HuH-7.5 (cell line): ENCODE measurements around the gene COQ7.

ENCODE experiments used
- DNase-seq: peaks from one replicate; pipeline ENCODE4 v3.0.0; 2011; ENCODE audit warnings: low spot score

The COQ7 gene

DNA sequence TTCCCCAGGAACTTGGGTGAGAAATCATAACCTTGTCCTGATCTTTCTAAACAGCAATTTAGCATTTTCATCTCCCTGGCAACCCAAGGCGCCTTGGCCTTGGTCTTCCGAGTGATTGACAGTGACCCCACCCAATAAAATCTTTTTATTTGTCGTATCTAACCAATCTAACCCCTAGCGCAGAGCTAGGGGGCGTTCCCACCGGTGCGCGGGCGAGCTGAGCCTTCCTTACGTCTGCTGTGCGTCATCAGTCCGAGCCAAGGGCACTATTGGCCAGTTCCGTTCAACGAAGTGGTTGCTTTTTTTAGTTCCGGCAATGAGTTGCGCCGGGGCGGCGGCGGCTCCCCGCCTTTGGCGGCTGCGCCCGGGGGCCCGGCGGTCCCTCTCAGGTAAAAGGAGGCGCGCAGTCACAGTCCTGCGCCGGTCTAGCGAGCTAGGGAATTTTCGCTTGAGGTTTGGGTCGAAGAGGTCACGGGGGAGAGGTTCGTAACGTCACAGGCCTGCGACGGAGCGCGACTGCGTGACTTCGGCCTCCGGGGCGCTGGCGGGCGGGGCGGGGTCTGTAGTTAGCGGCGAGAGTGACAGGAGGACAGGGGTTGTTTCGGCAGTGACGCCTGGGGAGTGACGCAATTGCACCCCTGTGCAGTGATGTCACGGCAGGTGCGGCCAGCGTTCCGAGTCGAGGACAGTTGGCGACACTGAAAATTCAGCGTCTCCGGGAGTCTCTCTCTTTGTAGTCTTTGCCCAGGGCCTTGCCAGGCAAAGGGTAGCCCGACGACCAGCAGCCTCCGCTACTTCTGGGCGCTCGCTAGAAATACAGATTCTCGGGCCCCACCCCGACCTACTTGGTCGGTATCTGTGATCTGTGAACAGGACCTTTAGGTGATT lies at the start of gene COQ7:
Gene COQ7 (plus strand): TSS at position 266 of the 888 bp plus-strand sequence. CDS start 51 bp downstream, at position 317.
- peak; percentile 84 for DNase-seq

DNA sequence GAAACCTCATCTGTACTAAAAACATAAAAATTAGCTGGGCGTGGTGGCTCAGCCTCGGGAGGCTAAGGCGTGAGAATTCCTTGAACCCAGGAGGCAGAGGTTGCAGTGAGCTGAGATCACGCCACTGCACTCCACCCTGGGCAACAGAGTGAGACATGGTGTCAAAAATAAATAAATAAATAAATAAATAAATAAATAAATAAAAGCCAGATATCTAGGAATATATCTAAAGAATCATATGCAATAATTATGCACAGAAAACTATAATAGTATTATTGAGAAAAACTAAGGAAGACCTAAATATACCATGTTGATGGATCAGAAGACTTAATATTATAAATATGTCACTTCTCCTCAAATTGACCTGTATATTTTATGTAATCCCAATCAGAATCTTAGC lies 46.7 kb upstream of the COQ7 start:
- DNase-seq = no peak

DNA sequence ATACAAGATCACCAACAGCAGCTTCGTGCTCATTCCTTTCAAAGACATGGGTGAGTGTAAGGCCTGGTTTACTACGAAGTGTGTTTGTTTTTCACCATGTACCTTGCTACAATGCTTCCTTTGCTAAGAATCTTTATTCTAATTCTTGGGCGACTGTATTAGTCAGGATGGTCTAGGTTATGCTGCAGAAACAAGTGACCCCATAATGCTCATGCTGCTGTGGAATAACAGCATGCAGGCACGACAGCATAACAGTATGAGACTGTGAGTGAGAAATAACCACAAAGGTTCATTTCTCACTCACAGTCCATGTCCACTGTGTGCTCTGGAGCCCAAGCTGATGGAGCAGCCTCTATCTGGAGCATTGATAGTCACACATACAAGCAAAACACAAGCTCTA lies 45.7 kb upstream of the COQ7 start:
- DNase-seq = no peak

DNA sequence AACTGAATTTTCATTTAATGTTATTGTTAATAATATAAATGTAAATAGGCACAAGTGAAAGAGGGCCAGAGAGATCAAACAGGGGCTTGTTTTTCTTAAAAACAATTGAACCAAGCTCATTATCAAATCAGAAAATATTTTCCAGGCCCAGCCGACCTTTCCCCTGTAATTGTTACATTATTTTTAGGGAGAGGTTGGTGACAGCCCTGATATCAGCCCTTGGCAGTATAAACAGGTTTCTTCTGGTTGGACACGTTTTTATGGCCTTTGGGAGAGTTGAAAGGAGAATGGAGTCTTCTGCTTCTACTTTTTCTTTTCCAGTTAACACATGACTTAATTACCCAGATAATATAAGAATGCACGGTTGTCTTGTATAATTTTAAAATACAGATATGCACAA lies 40.0 kb upstream of the COQ7 start:
- DNase-seq = no peak

DNA sequence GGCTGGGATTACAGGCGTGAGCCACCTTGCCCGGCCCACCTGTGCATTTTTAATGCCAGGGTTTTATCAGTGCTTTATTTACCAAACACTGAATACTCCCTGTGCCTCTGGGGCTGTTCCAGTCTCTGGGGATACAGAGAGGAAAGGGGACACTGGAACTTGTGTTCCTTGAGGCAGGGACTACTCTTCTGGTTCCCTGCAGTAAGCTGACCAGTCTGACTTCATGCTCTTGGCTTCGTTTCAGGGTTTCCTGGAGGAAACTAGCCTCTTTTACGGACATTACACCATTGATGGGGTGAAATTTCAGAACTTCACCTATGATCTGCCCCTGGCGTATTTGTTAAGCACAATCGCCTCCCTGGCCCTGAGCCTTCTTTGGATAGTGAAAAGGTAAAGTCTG lies 37.4 kb upstream of the COQ7 start:
- no peak for DNase-seq

DNA sequence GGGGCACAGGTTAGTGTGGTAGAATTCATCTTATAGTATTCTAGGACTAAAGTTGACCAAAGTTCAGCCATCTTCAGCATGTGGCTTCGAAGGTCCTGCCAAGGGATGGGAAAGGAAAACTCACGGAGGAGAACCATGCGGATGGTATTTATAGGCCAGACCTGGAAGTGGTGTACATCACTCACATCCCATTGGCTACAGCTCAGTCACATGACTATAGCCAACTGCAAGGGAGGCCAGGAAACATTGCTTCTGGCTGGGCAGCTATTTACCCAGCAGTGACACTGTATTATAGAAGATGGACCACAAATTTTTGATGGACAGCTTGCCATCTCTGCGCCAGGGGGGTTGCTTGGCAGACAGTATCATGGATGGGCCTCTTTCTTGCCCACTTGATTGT lies 35.7 kb upstream of the COQ7 start:
- no peak for DNase-seq

DNA sequence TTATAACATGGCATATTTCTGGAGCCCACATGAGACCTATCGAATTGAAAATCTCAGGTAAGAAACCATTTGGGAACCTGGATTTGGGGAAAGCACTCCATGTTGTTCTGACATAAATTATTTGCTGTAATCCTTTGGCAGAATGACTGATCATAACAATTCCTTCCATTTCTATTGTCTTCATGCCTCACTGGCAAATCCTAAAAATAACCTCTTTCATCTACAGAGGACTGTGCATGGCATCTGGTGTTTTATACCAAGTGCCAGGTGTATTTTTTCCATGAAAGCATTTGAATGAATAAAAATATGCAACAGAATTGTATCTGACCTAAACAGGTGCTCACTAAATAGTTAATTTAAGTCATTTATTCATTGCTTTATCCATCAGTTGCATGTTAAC lies 33.7 kb upstream of the COQ7 start:
- DNase-seq = no peak

DNA sequence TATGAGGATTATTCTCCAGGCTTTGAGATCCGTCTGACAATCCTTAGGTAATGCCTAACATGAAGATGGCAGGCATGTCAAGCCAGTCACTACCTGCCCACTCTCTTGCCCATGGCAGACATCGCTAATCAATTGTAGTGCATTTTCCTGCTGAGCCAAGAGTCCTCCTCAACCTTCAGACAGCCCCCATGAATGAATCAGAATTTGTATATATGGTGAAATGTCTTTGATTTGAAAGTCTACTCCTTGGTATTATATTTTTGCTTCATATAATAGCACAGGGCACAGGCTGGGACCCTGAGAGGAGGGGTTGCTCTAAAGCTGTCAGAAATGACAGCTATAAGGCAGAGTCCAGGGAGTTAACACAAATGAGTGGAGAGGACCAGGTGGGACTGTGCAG lies 27.0 kb upstream of the COQ7 start:
- no peak for DNase-seq

DNA sequence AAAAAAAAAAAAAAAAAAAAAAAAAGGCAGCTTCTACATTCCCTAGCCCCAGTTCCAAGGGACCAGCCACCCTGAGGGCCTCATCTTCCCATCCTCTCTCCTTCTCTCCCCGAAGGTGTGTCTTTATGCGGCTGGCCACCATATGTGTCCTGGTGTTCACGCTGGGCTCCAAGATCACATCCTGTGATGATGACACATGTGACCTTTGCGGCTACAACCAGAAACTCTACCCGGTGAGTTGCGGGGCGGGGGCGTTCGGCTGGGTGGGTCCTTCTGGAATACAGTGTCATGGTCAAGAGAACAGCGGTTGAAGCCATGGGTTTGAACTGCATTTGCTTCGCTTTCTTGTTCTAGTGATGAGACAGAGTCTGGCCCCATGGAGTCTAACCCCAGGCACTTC lies 22.6 kb upstream of the COQ7 start:
- no peak for DNase-seq

DNA sequence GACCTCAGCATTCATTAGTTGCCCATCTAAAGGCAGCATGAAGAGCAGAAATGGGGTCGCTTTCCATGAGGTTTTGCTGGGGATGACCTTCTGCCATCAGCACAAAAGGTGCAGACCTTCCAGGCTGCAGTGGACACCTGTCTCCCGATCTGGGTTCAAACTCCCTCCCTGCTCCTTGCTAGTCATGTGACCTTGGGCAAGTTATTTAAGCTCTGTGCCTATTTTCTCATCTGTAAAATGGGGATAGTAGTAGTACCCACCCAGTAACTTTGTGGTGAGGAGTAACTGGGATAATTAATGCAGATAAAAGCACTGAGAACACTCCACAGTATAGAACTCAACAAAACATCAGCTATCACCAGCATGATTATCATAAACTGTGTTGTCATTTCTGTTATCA lies 21.4 kb upstream of the COQ7 start:
- DNase-seq = no peak

DNA sequence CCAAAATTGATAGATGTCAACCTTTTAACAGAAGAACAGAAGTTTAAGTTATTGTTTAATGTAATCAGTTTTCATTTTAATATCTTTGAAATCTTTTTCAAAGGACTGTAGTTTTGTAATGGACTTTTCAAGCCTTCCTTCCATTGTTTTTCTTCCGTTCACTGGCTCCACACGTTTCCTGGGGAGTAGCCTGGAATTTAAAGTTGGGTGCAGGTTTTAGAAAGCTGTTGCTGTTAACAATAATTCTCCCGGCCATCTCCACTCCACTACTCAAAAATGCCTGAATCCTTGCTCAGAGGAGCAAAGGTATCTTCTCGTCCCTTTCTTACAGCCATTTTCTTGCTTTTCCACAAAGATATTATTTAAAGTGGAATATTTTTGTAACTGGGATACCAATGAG lies 4.7 kb upstream of the COQ7 start:
- no peak for DNase-seq

DNA sequence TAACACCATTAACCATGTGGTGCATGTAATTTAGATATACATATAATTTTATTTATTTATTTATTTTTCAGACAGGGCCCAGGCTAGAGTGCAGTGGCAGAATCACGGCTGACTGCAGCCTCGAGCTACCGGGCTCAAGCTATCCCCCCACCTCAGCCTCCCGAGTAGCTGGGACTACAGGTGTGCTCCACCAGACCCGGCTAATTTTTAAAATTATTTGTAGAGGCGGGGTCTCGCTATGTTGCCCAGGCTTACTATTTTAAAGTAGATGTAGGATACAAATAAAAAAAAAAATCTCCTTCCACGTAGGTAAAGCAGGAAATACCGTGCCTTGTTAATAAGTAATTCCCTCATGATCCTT lies 446 bp upstream of the COQ7 start:
- no peak for DNase-seq

DNA sequence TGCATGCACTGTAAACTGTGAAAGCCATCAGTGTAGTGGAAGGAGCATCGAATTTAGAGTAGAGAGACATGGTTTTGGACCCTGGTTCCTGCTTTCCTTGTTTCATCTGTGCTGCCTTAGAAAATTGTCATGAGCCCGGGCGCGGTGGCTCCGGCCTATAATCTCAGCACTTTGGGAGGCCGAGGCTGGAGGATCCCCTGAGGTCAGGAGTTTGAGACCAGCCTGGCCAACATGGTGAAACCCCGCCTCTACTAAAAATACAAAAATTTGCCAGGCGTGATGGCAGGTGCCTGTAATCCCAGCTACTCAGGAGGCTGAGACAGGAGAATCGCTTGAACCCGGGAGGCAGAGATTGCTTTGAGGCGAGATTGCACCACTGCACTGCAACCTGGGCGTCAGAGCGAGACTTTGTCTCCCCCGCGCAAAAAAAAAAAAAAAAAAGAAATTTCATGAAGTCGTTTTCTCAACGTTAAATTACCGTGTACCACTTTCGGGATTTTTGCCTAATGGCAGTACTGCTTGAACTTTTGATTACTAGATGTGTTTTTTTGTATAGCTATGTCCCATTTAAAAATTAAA lies 912 bp downstream of the COQ7 start:
- DNase-seq = no peak

DNA sequence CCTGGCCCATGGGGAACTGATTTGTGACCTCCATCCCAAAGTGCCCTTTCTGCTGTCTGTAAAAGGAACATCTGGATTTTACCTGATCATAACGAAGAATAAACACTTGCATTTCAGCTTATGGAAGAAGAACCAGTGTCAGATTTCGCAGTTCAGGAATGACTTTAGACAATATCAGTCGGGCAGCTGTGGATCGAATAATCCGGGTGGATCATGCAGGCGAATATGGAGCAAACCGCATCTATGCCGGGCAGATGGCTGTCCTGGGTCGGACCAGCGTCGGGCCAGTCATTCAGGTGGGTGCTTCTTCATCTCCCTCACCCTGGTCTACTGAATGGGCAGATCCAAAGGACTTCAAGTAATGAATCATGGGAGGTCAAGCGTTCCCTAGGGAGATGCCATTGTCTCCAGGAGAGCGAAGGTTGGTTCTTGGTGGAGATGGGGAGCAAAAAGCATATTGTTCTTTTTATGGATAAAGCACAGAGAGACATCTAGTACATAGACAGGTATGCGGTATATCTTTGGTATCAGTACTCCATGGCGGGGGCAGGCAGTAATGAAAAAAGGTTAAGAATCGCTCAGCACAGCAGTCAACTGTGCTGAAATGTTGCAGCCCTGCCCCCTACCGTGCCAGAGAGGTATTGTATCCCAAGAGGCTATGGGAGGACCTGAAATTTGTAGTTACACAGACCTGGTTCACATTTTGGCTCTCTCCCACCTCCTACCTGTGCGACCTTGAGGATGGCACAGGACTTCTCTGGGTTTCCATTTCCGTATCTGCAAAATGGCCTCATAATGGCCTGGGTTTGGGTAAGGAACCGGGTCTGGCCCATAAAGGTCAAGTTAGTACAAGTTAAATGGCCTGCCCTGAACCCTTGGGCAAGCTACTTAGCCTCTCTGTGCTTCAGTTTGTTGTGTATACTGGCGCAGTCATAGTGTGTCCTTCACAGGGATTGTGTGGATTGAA lies 4.7 kb downstream of the COQ7 start:
- peak; percentile 27 for DNase-seq

DNA sequence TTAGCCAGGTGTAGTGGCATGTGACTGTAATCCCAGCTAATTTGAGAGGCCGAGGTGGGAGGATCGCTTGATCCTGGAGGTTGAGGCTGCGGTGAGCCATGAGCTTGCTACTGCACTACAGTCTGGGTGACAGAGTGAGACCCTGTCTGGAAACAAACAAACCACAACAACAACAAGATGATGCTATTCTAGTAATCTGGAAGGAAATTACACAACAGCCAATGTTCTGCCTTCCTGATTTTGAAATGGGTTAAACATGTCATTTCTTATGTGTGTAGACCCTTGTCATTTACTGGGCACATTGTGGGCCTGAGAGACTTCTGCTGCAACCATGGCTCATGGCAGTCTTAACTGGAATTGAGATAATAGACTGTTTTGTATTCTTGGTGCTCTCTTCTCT lies 5.9 kb downstream of the COQ7 start:
- no peak for DNase-seq

DNA sequence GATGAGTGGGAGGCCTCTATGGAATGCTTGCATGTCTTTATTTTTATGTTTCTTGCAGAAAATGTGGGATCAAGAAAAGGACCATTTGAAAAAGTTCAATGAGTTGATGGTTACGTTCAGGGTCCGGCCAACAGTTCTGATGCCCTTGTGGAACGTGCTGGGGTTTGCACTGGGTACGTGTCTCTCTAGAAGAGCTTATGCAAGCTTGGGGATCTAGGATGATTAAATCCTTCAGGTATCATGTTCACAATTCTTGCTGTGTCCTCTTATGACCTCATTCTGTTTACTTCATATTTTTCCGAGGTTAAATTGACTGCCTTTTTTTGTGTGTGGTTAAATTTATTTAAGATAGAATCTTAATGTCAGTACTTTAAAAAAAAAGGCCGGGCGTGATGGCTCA lies 6.4 kb downstream of the COQ7 start:
- DNase-seq = no peak

DNA sequence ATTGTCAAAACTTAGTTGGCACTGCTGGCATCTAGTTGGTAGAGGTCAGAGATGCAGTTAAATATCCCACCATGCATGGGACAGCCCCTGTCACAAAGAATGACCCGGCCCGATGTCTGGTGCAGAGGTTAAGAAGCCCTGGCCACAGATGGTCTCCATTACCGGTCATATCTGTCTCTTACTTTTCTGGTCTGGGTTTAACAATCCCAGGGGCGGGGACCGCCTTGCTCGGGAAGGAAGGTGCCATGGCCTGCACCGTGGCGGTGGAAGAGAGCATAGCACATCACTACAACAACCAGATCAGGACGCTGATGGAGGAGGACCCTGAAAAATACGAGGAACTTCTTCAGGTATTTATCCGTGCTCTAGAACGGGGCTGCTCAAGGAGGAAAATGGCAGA lies 8.1 kb downstream of the COQ7 start:
- no peak for DNase-seq

DNA sequence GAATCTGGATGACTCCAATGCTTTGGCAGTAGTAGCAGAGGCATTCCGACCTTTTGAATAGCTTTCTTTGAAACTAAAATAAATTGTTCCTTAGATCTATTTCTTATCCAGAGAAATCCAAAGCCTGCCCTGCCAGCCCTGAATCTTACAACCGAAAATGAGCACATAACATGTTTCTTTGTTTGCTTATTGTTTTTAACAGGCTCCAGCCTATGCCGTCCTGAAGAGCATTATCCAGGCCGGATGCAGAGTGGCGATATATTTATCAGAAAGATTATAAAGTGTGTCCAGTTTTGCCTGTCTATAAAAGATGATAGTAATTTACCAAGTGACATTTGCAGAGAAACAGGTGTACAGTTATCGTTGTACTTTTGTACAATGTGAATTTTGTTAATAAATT lies 10.5 kb downstream of the COQ7 start:
- no peak for DNase-seq

DNA sequence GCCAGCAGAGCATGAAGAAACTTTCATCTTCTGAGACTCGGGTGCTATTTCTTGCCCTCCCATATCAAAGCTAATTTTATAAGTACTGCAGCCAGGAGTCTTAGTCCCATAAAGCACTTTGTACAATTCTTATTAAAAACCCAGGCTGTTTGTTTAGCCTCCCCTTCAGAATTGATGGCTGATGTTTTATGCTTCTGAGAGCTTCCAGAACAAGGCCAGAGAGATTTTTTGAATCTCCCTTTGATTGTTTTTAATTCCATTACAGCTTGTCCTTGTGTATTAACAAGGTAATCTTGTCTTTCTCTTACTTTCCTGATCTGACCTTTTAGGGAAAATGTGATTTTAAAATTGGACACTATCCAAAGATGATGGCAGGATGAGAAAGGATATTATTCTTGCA lies 16.3 kb downstream of the COQ7 start:
- no peak for DNase-seq

DNA sequence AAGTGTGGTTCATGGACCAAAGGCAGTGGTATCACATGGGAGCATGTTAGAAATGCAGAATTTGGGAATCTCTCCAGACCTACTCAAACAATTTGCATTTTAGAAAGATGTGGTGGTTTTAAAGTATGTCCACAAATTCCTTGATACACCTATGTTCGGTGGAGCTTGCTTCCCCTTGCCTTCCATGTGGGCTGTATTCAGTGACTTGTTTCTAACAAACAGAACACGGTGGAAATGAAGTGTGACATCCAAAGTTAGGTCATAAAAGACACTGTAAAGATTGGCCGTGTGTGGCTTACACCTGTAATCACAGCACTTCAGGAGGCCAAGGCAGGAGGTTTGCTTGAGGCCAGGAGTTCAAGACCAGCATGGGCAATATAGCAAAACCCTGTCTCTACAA lies 16.7 kb downstream of the COQ7 start:
- no peak for DNase-seq

DNA sequence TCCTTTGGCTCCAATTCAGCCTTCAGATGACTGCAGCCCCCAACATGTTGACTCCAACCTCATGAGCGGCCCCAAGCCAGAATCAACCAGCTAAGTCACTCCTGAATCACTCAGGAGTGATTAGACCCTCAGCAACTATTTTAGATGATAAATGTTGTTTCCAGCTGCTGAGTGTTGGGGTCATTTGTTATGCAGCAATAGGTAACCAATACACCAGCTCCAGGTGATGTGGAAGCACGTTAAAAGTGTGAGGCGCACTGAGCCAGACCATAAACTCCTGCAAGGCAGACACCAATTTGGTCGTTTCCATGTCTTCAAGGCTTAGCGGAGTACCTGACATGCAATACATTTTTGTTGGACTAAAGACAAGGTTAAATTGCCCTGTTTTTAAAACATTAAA lies 17.5 kb downstream of the COQ7 start:
- no peak for DNase-seq

DNA sequence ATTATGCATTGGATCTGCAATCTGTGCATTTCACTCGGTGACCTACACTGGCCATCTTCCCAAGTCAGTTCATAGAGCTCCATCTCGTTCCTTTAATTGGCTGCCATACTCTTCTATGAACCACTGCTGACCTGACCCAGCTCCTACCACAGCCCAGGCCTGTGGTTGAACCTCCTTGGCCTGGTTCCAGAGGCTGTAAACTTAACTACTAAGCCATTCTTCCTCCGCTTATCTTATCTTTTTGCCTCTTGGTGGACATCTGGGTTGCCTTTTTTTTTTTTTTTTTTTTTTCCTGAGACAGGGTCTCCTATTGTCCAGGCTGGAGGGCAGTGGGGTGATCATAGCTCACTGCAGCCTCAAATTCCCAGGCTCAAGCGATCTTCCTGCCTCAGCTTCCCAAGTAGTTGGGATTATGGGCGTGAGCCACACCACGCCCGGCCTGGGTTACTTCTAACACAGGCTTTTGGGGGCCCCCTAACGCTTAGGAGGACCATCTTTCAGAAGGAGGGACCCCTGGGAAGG lies 18.3 kb downstream of the COQ7 start:
- DNase-seq = no peak
